OCI-LY7 (cell line): ENCODE data around the gene LGR5. TPM values are rescaled to one million over a fixed set of nuclear protein-coding genes. Genes with fewer than 3 reads are reported as not detected.

Experiments used
- BruUV-seq: library from RNA; stranded (reverse); fragments of 400-500 nt; replicated peaks from 2 replicates; lab custom pipeline; 2021; lab: Mats Ljungman, UMichigan
- CTCF ChIA-PET: fragments of 300-600 bp; sonication (Branson Sonifier 250); formaldehyde crosslinking; loops from one replicate; lab custom pipeline; 2022; ENCODE audit warnings: antibody characterized with exemption; ENCODE audit not compliant: unreplicated experiment; lab: Charles Lee
- POLR2A ChIA-PET: fragments of 300-600 bp; sonication (Branson Sonifier 250); formaldehyde crosslinking; loops from one replicate; lab custom pipeline; 2022; ENCODE audit warnings: antibody characterized with exemption; lab: Charles Lee
- DNase-seq: peaks from one replicate; pipeline ENCODE4 v3.0.0-alpha.2; 2015; ENCODE audit warnings: low spot score
- H2AFZ ChIP-seq: fragments of 200-600 bp; sonication (generic), shearing (Covaris generic); 2 replicates; pipeline ENCODE4 v1.6.1; 2014; ENCODE audit warnings: mild to moderate bottlenecking, antibody characterized with exemption, low read length, moderate library complexity
- H3K27ac ChIP-seq: fragments of 200-600 bp; sonication (generic); 2 replicates; pipeline ENCODE4 v1.5.1; 2014; ENCODE audit warnings: mixed run types, low read depth, mild to moderate bottlenecking, moderate library complexity, low read length, inconsistent platforms; ENCODE audit not compliant: poor library complexity, severe bottlenecking
- H3K36me3 ChIP-seq: fragments of 200-600 bp; sonication (generic); 2 replicates; pipeline ENCODE4 v1.6.1; 2014; ENCODE audit warnings: mild to moderate bottlenecking, antibody characterized with exemption, low read length, moderate library complexity, mixed read lengths; ENCODE audit not compliant: insufficient read depth
- H3K4me1 ChIP-seq: fragments of 200-600 bp; sonication (generic); 2 replicates; pipeline ENCODE4 v1.5.1; 2014; ENCODE audit warnings: mild to moderate bottlenecking, low read length; ENCODE audit not compliant: insufficient read depth, poor library complexity, severe bottlenecking
- H3K4me2 ChIP-seq: fragments of 200-600 bp; sonication (generic); 2 replicates; pipeline ENCODE4 v1.6.1; 2014; ENCODE audit warnings: mild to moderate bottlenecking, low read length
- H3K4me3 ChIP-seq: fragments of 200-600 bp; sonication (generic); 2 replicates; pipeline ENCODE4 v1.5.1; 2014; ENCODE audit warnings: mild to moderate bottlenecking, low read depth, low read length; ENCODE audit not compliant: poor library complexity, severe bottlenecking
- H3K79me2 ChIP-seq: fragments of 200-600 bp; sonication (generic); 2 replicates; pipeline ENCODE4 v1.6.1; 2016; ENCODE audit warnings: low read depth, mild to moderate bottlenecking, low read length, moderate library complexity, mixed read lengths; ENCODE audit not compliant: insufficient read depth
- H3K9me2 ChIP-seq: fragments of 200-600 bp; sonication (generic); 2 replicates; pipeline ENCODE4 v1.6.1; 2016; ENCODE audit warnings: mild to moderate bottlenecking, low read length, mixed read lengths; ENCODE audit not compliant: insufficient read depth
- H3K9me3 ChIP-seq: fragments of 200-600 bp; sonication (generic); 2 replicates; pipeline ENCODE4 v1.6.1; 2014; ENCODE audit warnings: mild to moderate bottlenecking, mixed run types, low read length, mixed read lengths
- H4K20me1 ChIP-seq: fragments of 200-600 bp; sonication (generic); 2 replicates; pipeline ENCODE4 v1.6.1; 2014; ENCODE audit warnings: mild to moderate bottlenecking, antibody characterized with exemption, low read length, moderate library complexity, mixed read lengths; ENCODE audit not compliant: insufficient read depth
- EZH2phosphoT487 ChIP-seq: fragments of 200-600 bp; sonication (generic); IDR thresholded peaks from 2 replicates; pipeline ENCODE4 v1.6.1; 2018; ENCODE audit warnings: low read depth, borderline replicate concordance, mild to moderate bottlenecking, mixed run types, antibody characterized with exemption, low read length, moderate library complexity, mixed read lengths
- intact Hi-C: fragments of 100-400 bp; cut with micrococcal nuclease; formaldehyde crosslinking; loops from one replicate; pipeline ENCODE4 v1.10.0; 2022; ENCODE audit not compliant: unreplicated experiment
- total RNA-seq, 2 experiments: library from RNA; depleted of rRNA in 1 of 2; stranded (reverse); fragments of >200 nt in 1 of 2; shearing (Covaris generic) in 1 of 2; gene quantifications; 2 replicates each; pipeline ENCODE4 v1.2.3, GENCODE V29; 2014 to 2022
- TF ChIP-seq, protein P1 (sequence below): fragments of 200-600 bp; sonication (generic); conservative IDR thresholded peaks from 2 replicates; pipeline ENCODE4 v1.5.1; 2014; ENCODE audit warnings: mild to moderate bottlenecking, antibody characterized with exemption, low read length, moderate library complexity, mixed read lengths

The LGR5 gene
- total RNA-seq, 2 experiments from 2014 or later = 0.51 TPM; not detected in 1

DNA sequence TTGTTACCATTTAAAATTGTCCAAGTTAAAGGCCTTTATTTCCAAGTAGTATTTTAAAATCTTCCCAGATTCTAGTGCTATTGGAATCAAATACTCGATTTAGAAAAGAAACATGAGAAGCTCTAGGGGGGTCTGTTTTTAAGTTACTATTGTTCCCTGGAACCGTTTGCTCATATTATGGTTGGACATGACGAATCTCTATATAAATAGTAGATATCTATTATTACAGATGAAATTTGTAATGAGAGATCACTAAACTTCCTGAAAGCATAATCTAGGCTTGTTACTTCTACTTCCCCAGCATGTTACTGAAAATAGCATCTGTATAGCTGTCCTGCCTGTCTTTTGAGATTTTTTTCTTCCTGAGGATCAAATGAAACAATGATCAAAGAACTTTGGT, 70.1 kb downstream of the LGR5 start:
- no peaks in the 10 kb centered on the region for H3K9me2 ChIP-seq
- no peak overlapping the region for H3K4me2 ChIP-seq
- H3K4me1 ChIP-seq = no peaks in the 10 kb centered on the region
- CTCF ChIA-PET = no interaction called here
- no peak overlapping the region for H2AFZ ChIP-seq
- no peak overlapping the region for H3K27ac ChIP-seq
- no peak for DNase-seq
- H3K36me3 ChIP-seq = no peaks in the 10 kb centered on the region
- intact Hi-C loops = no loop called here
- TF ChIP-seq EZH2phosphoT487 = no peak
- TF ChIP-seq, protein P1, sequence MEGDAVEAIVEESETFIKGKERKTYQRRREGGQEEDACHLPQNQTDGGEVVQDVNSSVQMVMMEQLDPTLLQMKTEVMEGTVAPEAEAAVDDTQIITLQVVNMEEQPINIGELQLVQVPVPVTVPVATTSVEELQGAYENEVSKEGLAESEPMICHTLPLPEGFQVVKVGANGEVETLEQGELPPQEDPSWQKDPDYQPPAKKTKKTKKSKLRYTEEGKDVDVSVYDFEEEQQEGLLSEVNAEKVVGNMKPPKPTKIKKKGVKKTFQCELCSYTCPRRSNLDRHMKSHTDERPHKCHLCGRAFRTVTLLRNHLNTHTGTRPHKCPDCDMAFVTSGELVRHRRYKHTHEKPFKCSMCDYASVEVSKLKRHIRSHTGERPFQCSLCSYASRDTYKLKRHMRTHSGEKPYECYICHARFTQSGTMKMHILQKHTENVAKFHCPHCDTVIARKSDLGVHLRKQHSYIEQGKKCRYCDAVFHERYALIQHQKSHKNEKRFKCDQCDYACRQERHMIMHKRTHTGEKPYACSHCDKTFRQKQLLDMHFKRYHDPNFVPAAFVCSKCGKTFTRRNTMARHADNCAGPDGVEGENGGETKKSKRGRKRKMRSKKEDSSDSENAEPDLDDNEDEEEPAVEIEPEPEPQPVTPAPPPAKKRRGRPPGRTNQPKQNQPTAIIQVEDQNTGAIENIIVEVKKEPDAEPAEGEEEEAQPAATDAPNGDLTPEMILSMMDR = no peak
- no peaks in the 10 kb centered on the region for H4K20me1 ChIP-seq
- H3K9me3 ChIP-seq = no peaks in the 10 kb centered on the region
- no peak overlapping the region for H3K4me3 ChIP-seq
- H3K79me2 ChIP-seq = no peaks in the 10 kb centered on the region
- POLR2A ChIA-PET = interaction anchor here (1.8 kb wide), 1 partner anchor 10 kb away, joined by 4 read pairs; no protein-coding TSS in a partner anchor
- no TSS peak for BruUV-seq

DNA sequence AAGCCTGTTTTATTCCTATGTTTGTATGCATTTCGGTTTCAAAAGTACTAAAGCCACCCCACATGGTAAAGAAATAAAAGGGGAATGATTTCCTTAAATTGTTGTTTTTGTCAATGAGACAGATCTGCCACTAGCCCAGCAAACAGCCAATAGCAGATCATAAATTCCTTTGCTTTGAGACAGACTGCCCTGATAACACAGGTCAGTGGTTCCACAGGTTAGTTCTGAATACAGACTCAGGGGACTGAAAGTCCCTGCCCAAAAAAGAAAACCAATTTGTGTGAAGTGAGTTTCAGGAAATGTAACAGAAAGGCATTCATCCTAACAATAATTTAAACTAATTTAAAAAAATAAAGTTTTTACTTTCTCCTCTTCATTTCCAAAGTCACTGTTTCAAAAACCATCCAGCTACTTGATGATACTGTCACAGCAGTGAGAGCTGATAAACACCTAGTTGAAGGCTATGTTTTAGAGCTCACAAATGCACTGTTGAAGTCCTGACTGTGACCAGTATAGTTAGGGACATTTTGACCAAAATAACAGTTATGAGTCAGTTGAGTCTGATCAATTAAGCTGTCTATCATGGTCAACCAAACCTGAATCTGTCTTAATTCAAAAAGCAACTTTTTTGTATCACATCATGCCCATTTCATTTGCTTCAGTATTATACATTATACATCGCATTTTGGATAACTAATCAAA, 77.7 kb downstream of the LGR5 start:
- intact Hi-C loops = no loop called here
- no peak overlapping the region for H3K4me2 ChIP-seq
- POLR2A ChIA-PET = interaction anchor here (0.5 kb wide), 1 partner anchor 284 kb away, joined by 4 read pairs; no protein-coding TSS in a partner anchor
- no peak overlapping the region for H3K27ac ChIP-seq
- H3K9me2 ChIP-seq = no peaks in the 10 kb centered on the region
- no peaks in the 10 kb centered on the region for H3K4me1 ChIP-seq
- CTCF ChIA-PET = no interaction called here
- no peaks in the 10 kb centered on the region for H3K79me2 ChIP-seq
- no peak overlapping the region for H3K4me3 ChIP-seq
- DNase-seq = no peak
- no peaks in the 10 kb centered on the region for H3K36me3 ChIP-seq
- no peaks in the 10 kb centered on the region for H4K20me1 ChIP-seq
- H2AFZ ChIP-seq = no peak overlapping the region
- no TSS peak for BruUV-seq
- no peak for TF ChIP-seq EZH2phosphoT487
- TF ChIP-seq, protein P1 = no peak
- no peaks in the 10 kb centered on the region for H3K9me3 ChIP-seq

DNA sequence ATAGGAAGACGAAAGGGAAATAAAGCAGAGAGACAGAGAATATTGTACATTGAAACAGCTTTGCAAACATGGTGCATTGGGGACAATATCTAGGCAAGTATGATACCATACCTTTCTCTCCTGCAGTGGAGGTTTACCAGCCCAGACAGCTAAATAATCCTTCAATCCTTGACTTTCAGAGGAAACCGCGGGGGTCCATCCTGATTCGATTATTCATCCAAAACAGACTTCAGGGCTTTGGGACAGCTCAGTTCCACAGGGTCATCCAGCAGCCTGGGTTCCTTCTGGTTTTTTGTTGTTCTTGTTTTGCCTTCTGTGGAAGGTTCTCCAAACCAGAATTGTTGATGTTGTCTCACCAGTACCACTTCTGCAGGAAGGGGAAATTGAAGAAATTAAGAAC, 81.5 kb downstream of the LGR5 start:
- Histone ChIP-seq H3K4me1 (no peaks in the 10 kb centered on the region), H3K4me2 (no peak overlapping the region), H3K4me3 (no peak overlapping the region), H3K36me3 (no peaks in the 10 kb centered on the region), H3K27ac (no peak overlapping the region), H4K20me1 (no peaks in the 10 kb centered on the region), H2AFZ (no peak overlapping the region), H3K9me2 (no peaks in the 10 kb centered on the region), H3K79me2 (no peaks in the 10 kb centered on the region), H3K9me3 (no peaks in the 10 kb centered on the region)
- TF ChIP-seq, protein P1 = no peak
- no peak for TF ChIP-seq EZH2phosphoT487
- BruUV-seq = no TSS peak
- intact Hi-C loops = no loop called here
- POLR2A ChIA-PET = no interaction called here
- no peak for DNase-seq
- CTCF ChIA-PET = no interaction called here
